ENCODE data around the gene CDC42EP3.

Gene CDC42EP3

GRCh38 chr2:37617119-37617892, 54.1 kb downstream of the CDC42EP3 start:
- no peak for TF ChIP-seq CTCF (IDR thresholded peaks at IDR 0.05; ENCODE audit: control extremely low read depth, extremely low read depth, low read depth, missing control alignments)
- no peak for DNase-seq (ENCODE audit: extremely low spot score)
- CTCF ChIA-PET, result interaction anchor here (0.7 to 2.9 kb wide), 4 partner anchors 7 to 67 kb away, joined by 3 to 16 read pairs (median 4); no protein-coding TSS in a partner anchor
- POLR2A ChIA-PET, result no interaction called here

- TF ChIP-seq CTCF (IDR thresholded peaks at IDR 0.05; ENCODE audit: control extremely low read depth, extremely low read depth, low read depth, missing control alignments), result peak; percentile 8
- POLR2A ChIA-PET, result no interaction called here
- no peak for DNase-seq (ENCODE audit: extremely low spot score)
- CTCF ChIA-PET, result interaction anchor here (1.7 kb wide), 1 partner anchor 59 kb away, joined by 4 read pairs; no protein-coding TSS in a partner anchor
Observed at GRCh38 chr2:37616677-37617005, 54.8 kb downstream of the CDC42EP3 start.

- POLR2A ChIA-PET, result no interaction called here
- TF ChIP-seq CTCF (IDR thresholded peaks at IDR 0.05; ENCODE audit: control extremely low read depth, extremely low read depth, low read depth, missing control alignments), result no peak
- CTCF ChIA-PET, result interaction anchor here (0.8 to 1.7 kb wide), 2 partner anchors 58 to 201 kb away, joined by 3 to 4 read pairs; no protein-coding TSS in a partner anchor
- DNase-seq (ENCODE audit: extremely low spot score), result no peak
Observed at GRCh38 chr2:37615804-37616676, 55.4 kb downstream of the CDC42EP3 start.

GRCh38 chr2:37614061-37614738, 57.2 kb downstream of the CDC42EP3 start:
- DNase-seq (ENCODE audit: extremely low spot score), result no peak
- ChIA-PET POLR2A (no interaction called here), CTCF (interaction anchor here (1.0 to 1.9 kb wide), 4 partner anchors 9 to 219 kb away, joined by 3 to 6 read pairs (median 4); no protein-coding TSS in a partner anchor)
- TF ChIP-seq CTCF (IDR thresholded peaks at IDR 0.05; ENCODE audit: control extremely low read depth, extremely low read depth, low read depth, missing control alignments), result no peak

- POLR2A ChIA-PET, result no interaction called here
- TF ChIP-seq CTCF (IDR thresholded peaks at IDR 0.05; ENCODE audit: control extremely low read depth, extremely low read depth, low read depth, missing control alignments), result no peak
- CTCF ChIA-PET, result interaction anchor here (1.3 kb wide), 1 partner anchor 9 kb away, joined by 3 read pairs; no protein-coding TSS in a partner anchor
- DNase-seq (ENCODE audit: extremely low spot score), result no peak
Observed at GRCh38 chr2:37612382-37612781, 59.1 kb downstream of the CDC42EP3 start.

All from GM10248 (cell line).